ENCODE results near the gene EID3. TPM values are rescaled to one million over a fixed set of nuclear protein-coding genes. Genes with fewer than 3 reads are reported as not detected.
"Not testable (repeated sequence)": the region's sequence is repeated elsewhere in the genome, so short reads cannot be mapped to it uniquely, and the experiment has no call there.

Gene EID3
- total RNA-seq, 1 experiment from 2014 or later = 3.2 TPM

- no peak for TF ChIP-seq ZNF512 (CRISPR knock-in tag; IDR thresholded peaks at IDR 0.05; ENCODE audit: borderline replicate concordance)
Observed at GRCh38 chr12:104323899-104324298, 20.4 kb downstream of the EID3 start (continued).

- DNase-seq (ENCODE audit: low spot score); H3K27ac Mint-ChIP-seq; H3K9me3 Mint-ChIP-seq; CTCF ChIA-PET; H3K4me3 Mint-ChIP-seq; H3K4me1 Mint-ChIP-seq; ATAC-seq; H3K27me3 Mint-ChIP-seq (ENCODE audit: low read depth): not testable (repeated sequence)
- POLR2A ChIA-PET = interaction anchor here (0.6 to 0.7 kb wide), 2 partner anchors 29 to 36 kb away, joined by 3 to 4 read pairs; no protein-coding TSS in a partner anchor
- H3K36me3 Mint-ChIP-seq = peaks cover 41% of the 10 kb centered on the region
Observed at GRCh38 chr12:104328278-104328677, 24.7 kb downstream of the EID3 start.

GRCh38 chr12:104328790-104329189, 25.3 kb downstream of the EID3 start:
- no peaks in the 10 kb centered on the region for H3K4me1 Mint-ChIP-seq
- H3K27ac Mint-ChIP-seq = no peak overlapping the region
- ChIA-PET CTCF (no interaction called here), POLR2A (interaction anchor here (0.6 to 0.7 kb wide), 2 partner anchors 29 to 37 kb away, joined by 3 to 4 read pairs; no protein-coding TSS in a partner anchor)
- no peak for DNase-seq (ENCODE audit: low spot score)
- TF ChIP-seq ELF4 (CRISPR knock-in tag; IDR thresholded peaks at IDR 0.05; ENCODE audit: low read depth) (no peak), NFE2L1 (CRISPR knock-in tag; IDR thresholded peaks at IDR 0.05) (no peak), RELA (CRISPR knock-in tag; IDR thresholded peaks at IDR 0.05; ENCODE audit: borderline replicate concordance) (no peak), MXD4 (CRISPR knock-in tag; IDR thresholded peaks at IDR 0.05; ENCODE audit: borderline replicate concordance) (no peak), CBFB (CRISPR knock-in tag; IDR thresholded peaks at IDR 0.05; ENCODE audit: low read depth) (no peak), ESRRA (CRISPR knock-in tag; IDR thresholded peaks at IDR 0.05; ENCODE audit: borderline replicate concordance) (no peak), FOXP1 (CRISPR knock-in tag; IDR thresholded peaks at IDR 0.05; ENCODE audit: borderline replicate concordance) (no peak), CDX4 (CRISPR knock-in tag; IDR thresholded peaks at IDR 0.05; ENCODE audit: borderline replicate concordance) (no peak), ZNF281 (CRISPR knock-in tag; IDR thresholded peaks at IDR 0.05) (no peak), E2F5 (CRISPR knock-in tag; IDR thresholded peaks at IDR 0.05) (no peak), CREM (CRISPR knock-in tag; IDR thresholded peaks at IDR 0.05) (no peak)
- no peak for ATAC-seq
- H3K4me3 Mint-ChIP-seq = no peak overlapping the region
- H3K9me3 Mint-ChIP-seq = peaks cover 3% of the 10 kb centered on the region; the same call in 1 of the 2 replicates
- no peaks in the 10 kb centered on the region for H3K27me3 Mint-ChIP-seq (ENCODE audit: low read depth)
- H3K36me3 Mint-ChIP-seq = peaks cover 43% of the 10 kb centered on the region

- no peaks in the 10 kb centered on the region for H3K27me3 Mint-ChIP-seq (ENCODE audit: low read depth)
- ChIA-PET CTCF (no interaction called here), POLR2A (no interaction called here)
- DNase-seq (ENCODE audit: low spot score) = no peak
- ATAC-seq = no peak
- peaks cover 43% of the 10 kb centered on the region for H3K36me3 Mint-ChIP-seq
- H3K4me3 Mint-ChIP-seq = no peak overlapping the region
- no peaks in the 10 kb centered on the region for H3K4me1 Mint-ChIP-seq
- H3K27ac Mint-ChIP-seq = no peak overlapping the region
- H3K9me3 Mint-ChIP-seq = no peaks in the 10 kb centered on the region
- TF ChIP-seq ETV6 (CRISPR knock-in tag; IDR thresholded peaks at IDR 0.05) (no peak), PREB (CRISPR knock-in tag; IDR thresholded peaks at IDR 0.05; ENCODE audit: borderline replicate concordance) (no peak), SMAD4 (CRISPR knock-in tag; IDR thresholded peaks at IDR 0.05) (no peak), E2F1 (CRISPR knock-in tag; IDR thresholded peaks at IDR 0.05) (no peak)
Observed at GRCh38 chr12:104329707-104330532, 26.4 kb downstream of the EID3 start.

Data from WTC11 (cell line).